Measurements from ENCODE around the gene GRK4. TPM values are rescaled to one million over a fixed set of nuclear protein-coding genes. Genes with fewer than 3 reads are reported as not detected.

GRK4 gene
- total RNA-seq, 4 donors from 2014 or later = 0.95 to 17.3 (median 1.5) TPM

GRCh38 chr4:2923141-2923551 lies 40.2 kb upstream of the GRK4 start:
- Histone ChIP-seq H3K27ac (peak overlapping the region in 2 of 4 donors; percentile 46 to 68), H3K27me3 (no peaks in the 10 kb centered on the region), H3K4me3 (no peak overlapping the region), H3K36me3 (peaks cover 0 to 77% (median 0%) of the 10 kb centered on the region in 3 donors), H3K9me3 (no peaks in the 10 kb centered on the region), H3K4me1 (peaks cover 0 to 16% (median 2%) of the 10 kb centered on the region in 4 donors)
- TF ChIP-seq POLR2A (IDR thresholded peaks at IDR 0.05) (no peak), CTCF (IDR thresholded peaks at IDR 0.05) (no peak)
- peak in 1 of 3 donors; percentile 20 for DNase-seq

GRCh38 chr4:2923668-2924173 lies 39.6 kb upstream of the GRK4 start:
- Histone ChIP-seq H3K36me3 (peaks cover 0 to 81% (median 0%) of the 10 kb centered on the region in 3 donors), H3K4me1 (peaks cover 0 to 16% (median 2%) of the 10 kb centered on the region in 4 donors), H3K27ac (no peak overlapping the region), H3K9me3 (no peaks in the 10 kb centered on the region), H3K27me3 (no peaks in the 10 kb centered on the region), H3K4me3 (no peak overlapping the region)
- TF ChIP-seq POLR2A (IDR thresholded peaks at IDR 0.05) (no peak), CTCF (IDR thresholded peaks at IDR 0.05) (no peak)
- DNase-seq = peak in 2 of 3 donors; percentile 24 to 41

GRCh38 chr4:2924286-2924685 lies 39.1 kb upstream of the GRK4 start:
- no peaks in the 10 kb centered on the region for H3K9me3 ChIP-seq
- peaks cover 0 to 84% (median 0%) of the 10 kb centered on the region in 3 donors for H3K36me3 ChIP-seq
- no peaks in the 10 kb centered on the region for H3K27me3 ChIP-seq
- TF ChIP-seq CTCF (IDR thresholded peaks at IDR 0.05) = no peak
- TF ChIP-seq POLR2A (IDR thresholded peaks at IDR 0.05) = no peak
- peaks cover 0 to 16% (median 2%) of the 10 kb centered on the region in 4 donors for H3K4me1 ChIP-seq
- DNase-seq = peak in 2 of 3 donors; percentile 26 to 33
- no peak overlapping the region for H3K27ac ChIP-seq
- no peak overlapping the region for H3K4me3 ChIP-seq

- H3K4me3 ChIP-seq = no peak overlapping the region
- H3K27me3 ChIP-seq = no peaks in the 10 kb centered on the region
- TF ChIP-seq CTCF (IDR thresholded peaks at IDR 0.05) = no peak
- no peak for TF ChIP-seq POLR2A (IDR thresholded peaks at IDR 0.05)
- no peak overlapping the region for H3K27ac ChIP-seq
- peak in 2 of 3 donors; percentile 39 for DNase-seq
- peaks cover 0 to 89% (median 0%) of the 10 kb centered on the region in 3 donors for H3K36me3 ChIP-seq
- H3K4me1 ChIP-seq = peaks cover 0 to 16% (median 2%) of the 10 kb centered on the region in 4 donors
- no peaks in the 10 kb centered on the region for H3K9me3 ChIP-seq
Measured at GRCh38 chr4:2924765-2925301, 38.5 kb upstream of the GRK4 start.

GRCh38 chr4:2925496-2925895 lies 37.9 kb upstream of the GRK4 start:
- Histone ChIP-seq H3K36me3 (peaks cover 0 to 92% (median 0%) of the 10 kb centered on the region in 3 donors), H3K4me3 (no peak overlapping the region), H3K9me3 (no peaks in the 10 kb centered on the region), H3K27ac (no peak overlapping the region), H3K4me1 (peaks cover 0 to 16% (median 2%) of the 10 kb centered on the region in 4 donors), H3K27me3 (no peaks in the 10 kb centered on the region)
- peak in 2 of 3 donors; percentile 5 to 37 for DNase-seq
- TF ChIP-seq CTCF (IDR thresholded peaks at IDR 0.05) (no peak), POLR2A (IDR thresholded peaks at IDR 0.05) (no peak)
